ENCODE data around the gene ASXL2.
"Not testable (repeated sequence)": the region's sequence is repeated elsewhere in the genome, so short reads cannot be mapped to it uniquely, and the experiment has no call there.

Gene ASXL2

DNA sequence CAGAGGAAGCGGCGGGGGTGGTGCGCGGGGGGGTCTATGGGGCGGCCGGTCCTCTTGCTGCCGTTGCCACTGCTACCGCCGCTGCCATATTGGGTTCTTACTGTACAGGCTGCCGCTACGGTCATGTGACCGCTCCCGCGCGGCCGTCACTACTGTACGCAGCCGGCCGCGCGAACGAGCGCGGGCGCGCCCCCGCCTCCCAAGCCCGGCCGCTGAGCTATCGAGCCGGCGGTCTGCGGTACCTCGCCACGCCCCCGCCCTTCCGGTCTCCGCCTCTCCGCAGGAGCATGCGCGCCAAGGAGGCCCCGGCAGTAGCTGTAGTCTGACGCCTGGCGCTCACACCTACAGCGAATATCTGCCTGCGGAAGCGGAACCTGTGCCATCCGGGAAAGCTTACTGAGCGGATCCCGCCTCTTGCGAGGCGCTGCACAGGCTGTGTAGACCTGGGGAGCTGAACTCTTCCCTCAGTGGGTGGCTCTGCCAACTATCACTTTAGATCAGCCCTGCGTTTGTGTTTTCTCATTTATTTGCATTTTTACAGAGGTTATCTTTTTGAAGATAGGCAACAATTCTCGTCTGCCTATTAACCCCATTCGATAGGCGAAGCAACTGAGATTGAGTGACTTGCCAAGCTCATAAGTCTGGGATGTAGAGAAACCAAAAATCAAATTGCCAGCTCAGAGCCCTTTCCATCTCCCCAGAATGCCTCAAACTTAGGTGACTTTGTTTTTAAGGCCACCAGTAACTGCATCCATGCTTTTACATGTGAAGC, at the start of gene ASXL2:
Gene ASXL2 (minus strand): TSS at position 127 of the 772 bp plus-strand sequence. CDS start 265 bp downstream, outside the sequence.
- DNase-seq (ENCODE audit: low spot score), result peak; percentile 95

- DNase-seq (ENCODE audit: low spot score), result no peak
Measured at GRCh38 chr2:25926984-25927756, 48.9 kb upstream of the ASXL2 start.

GRCh38 chr2:25922501-25922900, 44.2 kb upstream of the ASXL2 start:
- DNase-seq (ENCODE audit: low spot score), result no peak

GRCh38 chr2:25920786-25921415, 42.6 kb upstream of the ASXL2 start:
- DNase-seq (ENCODE audit: low spot score), result no peak

- DNase-seq (ENCODE audit: low spot score), result no peak
Measured at GRCh38 chr2:25920336-25920735, 42.0 kb upstream of the ASXL2 start.

GRCh38 chr2:25917832-25918231, 39.5 kb upstream of the ASXL2 start:
- no peak for DNase-seq (ENCODE audit: low spot score)

GRCh38 chr2:25917411-25917810, 39.1 kb upstream of the ASXL2 start:
- DNase-seq (ENCODE audit: low spot score), result not testable (repeated sequence)

DNA sequence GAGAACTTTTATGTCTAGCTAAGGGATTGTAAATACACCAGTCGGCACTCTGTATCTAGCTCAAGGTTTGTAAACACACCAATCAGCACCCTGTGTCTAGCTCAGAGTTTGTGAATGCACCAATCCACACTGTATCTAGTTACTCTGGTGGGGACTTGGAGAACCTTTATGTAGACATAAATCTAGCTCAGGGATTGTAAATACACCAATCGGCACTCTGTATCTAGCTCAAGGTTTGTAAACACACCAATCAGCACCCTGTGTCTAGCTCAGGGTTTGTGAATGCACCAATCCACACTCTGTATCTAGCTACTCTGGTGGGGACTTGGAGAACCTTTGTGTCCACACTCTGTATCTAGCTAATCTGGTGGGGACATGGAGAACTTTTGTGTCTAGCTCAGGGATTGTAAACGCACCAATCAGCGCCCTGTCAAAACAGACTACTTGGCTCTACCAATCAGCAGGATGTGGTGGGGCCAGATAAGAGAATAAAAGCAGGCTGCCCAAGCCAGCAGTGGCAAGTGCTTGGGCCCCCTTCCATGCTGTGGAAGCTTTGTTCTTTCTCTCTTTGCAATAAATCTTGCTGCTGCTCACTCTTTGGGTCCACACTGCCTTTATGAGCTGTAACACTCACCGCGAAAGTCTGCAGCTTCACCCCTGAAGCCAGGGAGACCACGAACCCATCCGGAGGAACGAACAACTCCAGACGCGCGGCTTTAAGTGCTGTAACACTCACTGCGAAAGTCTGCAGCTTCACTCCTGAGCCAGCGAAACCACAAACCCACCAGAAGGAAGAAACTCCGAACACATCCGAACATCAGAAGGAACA, 37.9 kb upstream of the ASXL2 start:
- not testable (repeated sequence) for DNase-seq (ENCODE audit: low spot score)

DNA sequence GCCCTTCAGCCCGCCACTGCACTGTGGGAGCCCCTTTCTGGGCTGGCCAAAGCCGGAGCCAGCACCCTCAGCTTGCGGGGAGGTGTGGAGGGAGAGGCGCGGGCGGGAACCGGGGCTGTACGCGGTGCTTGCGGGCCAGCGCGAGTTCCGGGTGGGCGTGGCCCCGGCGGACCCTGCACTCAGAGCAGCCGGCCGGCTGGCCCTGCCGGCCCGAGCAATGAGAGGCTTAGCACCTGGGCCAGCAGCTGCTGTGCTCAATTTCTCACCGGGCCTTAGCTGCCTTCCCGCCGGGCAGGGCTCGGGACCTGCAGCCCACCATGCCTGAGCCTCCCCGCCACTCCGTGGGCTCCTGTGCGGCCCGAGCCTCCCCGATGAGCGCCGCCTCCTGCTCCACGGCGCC, 37.1 kb upstream of the ASXL2 start:
- DNase-seq (ENCODE audit: low spot score), result not testable (repeated sequence)

GRCh38 chr2:25913696-25913973, 35.3 kb upstream of the ASXL2 start:
- not testable (repeated sequence) for DNase-seq (ENCODE audit: low spot score)

GRCh38 chr2:25912851-25913695, 34.8 kb upstream of the ASXL2 start:
- DNase-seq (ENCODE audit: low spot score), result no peak

GRCh38 chr2:25909574-25909973, 31.3 kb upstream of the ASXL2 start:
- not testable (repeated sequence) for DNase-seq (ENCODE audit: low spot score)

DNA sequence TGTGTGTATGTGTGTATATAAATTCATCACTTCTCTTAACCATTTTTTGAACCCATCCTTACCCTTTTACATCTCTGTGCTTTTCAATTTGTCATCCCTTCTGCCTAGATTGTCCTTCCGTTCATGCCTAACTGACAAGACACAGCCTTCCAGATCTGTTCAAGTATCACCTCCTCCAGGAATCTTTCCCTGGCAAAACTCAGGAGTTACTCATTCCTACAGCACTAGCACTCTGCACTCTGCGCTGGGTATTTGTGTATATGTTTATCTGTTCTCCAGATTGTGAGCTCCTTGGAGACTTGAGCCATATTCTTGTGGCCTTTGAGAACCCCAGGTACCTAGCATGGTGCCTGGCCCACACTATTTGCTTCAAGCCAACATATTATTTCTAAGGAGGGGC, 26.8 kb upstream of the ASXL2 start:
- no peak for DNase-seq (ENCODE audit: low spot score)

- DNase-seq (ENCODE audit: low spot score), result no peak
Measured at GRCh38 chr2:25903216-25903776, 25.0 kb upstream of the ASXL2 start.

DNA sequence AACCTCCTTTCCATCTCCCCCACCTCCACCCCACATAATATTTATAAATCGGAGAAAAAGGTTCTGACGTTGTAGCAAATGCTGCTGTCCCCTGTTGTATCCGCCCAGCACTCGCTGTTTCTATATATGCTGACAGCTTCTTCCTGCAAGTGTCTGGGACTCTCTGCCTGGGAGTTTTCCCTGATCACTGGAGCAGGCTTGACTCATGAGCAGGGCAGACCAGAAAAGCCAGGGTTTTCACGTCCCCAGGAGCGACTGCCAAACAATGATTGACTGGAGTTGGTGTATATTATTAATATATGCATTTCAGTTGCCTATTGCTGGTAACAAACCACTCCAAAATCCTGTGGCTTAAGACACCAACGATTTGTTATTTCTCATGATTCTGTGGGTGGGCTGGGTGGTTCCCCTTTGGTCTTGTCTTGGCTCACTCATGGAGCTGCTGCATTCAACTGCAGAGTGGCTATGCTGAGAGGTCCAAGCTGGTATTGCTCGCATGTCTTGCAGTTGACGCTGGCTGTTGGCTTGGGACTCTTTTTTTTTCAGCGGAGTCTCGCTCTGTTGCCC, 21.2 kb upstream of the ASXL2 start:
- no peak for DNase-seq (ENCODE audit: low spot score)

DNA sequence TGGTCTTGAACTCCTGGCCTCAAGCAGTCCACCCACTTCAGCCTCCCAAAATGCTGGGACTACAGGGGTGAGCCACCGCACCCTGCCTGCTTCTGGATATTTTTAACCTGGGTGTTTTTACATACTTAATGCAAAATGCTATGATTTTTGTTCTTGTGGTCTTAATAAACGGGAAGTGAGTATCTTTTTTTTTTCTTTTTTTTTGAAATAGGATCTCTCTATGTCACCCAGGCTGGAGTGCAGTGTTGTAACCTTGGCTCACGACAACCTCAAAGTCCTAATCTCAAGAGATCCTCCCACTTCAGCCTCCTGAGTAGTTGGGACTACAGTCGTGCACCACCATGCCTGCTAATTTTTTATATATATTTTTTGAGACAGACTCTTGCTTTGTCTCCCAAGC, 19.2 kb upstream of the ASXL2 start:
- no peak for DNase-seq (ENCODE audit: low spot score)

DNA sequence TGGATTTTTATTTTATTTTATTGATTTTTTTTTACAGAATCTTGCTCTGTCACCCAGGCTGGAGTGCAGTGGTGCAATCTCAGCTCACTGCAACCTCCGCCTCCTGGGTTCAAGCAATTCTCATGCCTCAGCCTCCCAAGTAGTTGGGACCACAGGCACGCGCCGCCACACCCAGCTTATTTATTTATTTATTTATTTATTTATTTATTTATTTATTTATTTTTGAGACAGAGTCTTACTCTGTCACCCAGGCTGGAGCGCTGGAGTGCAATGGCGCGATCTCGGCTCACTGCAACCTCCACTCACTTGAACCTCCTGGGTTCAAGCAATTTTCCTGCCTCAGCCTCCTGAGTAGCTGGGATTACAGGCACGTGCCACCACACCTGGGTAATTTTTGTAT, 18.0 kb upstream of the ASXL2 start:
- not testable (repeated sequence) for DNase-seq (ENCODE audit: low spot score)

DNA sequence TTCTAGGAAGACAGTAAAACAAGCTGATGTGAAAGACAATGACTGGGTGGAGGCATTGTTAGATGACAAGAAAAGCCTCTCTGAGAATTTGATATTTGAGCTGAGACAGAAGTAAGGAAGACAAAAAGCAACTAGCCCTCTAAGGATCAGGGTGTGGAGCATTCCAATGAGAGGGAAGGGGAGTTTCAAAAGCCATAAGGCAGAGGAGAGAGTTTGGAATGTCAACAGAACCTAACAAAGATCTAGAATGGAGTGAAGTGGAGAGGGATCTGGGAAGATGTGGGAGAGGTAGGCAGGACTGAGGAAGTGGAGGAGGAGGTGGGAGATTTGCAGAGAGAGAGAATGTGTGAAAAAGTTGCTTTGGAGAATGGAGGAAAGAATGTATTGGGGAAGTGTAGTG, 17.3 kb upstream of the ASXL2 start:
- DNase-seq (ENCODE audit: low spot score), result no peak

DNA sequence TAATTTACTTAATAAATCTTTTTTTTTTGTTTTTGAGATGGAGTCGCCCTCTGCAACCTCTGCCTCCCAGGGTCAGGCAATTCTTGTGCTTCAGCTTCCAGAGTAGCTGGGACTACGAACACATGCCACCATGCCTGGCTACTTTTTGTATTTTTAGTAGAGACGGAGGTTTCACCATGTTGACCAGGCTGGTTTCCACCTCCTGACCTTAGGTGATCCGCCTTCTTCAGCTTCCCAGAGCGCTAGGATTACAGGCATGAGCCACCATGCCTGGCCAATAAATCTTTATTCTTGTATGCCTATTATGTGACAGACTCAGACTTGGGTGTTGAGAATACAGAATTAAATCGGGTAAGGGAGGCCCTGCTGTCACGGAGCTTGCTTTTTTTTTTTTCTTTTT, 16.7 kb upstream of the ASXL2 start:
- DNase-seq (ENCODE audit: low spot score), result no peak

DNA sequence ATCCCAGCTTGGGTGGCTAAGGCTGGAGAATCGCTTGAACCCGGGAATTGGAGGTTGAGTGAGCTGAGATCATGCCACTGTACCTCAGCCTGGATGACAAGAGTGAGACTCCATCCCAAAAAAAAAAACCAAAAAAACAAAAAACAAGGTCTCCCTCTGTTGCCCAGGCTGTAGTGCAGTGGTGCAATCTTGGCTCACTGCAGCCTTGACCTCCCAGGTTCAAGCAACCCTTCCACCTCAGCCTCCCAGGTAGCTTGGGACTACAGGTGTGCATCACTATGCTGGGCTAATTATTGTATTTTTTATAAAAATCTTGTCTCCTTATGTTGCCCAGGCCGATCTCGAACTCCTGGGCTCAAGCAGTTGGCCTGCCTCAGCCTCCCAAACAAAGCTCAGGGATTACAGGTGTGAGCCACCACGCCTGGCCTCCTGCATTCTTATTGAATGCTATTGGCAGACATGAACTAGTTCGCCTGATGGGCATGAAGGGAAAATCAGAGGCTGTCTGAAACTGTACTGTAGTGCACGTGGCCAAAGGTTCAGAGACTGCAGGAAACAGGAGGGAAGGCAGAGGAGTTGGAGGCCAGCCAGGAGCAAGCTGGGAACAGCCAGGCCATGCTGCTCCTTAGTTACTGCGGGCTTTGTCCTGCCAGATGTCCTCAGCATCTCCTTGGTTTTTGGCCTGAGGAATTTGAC, 16.0 kb upstream of the ASXL2 start:
- peak; percentile 39 for DNase-seq (ENCODE audit: low spot score)

Measured in pons (tissue), 1 donor.